Measurements from ENCODE around the gene NEURL3. TPM values are rescaled to one million over a fixed set of nuclear protein-coding genes. Genes with fewer than 3 reads are reported as not detected.
A peak's percentile ranks its signal among the peaks of the same experiment; 100 is the strongest.

The NEURL3 gene
- total and polyA plus RNA-seq, 2 donors (not counting 1 experiment from before 2014, with no cell fraction given) = not detected

GRCh38 chr2:96548558-96549465 is 43.7 kb upstream of the NEURL3 start:
- Mint-ChIP-seq H3K27me3 (no peaks in the 10 kb centered on the region), H3K9me3 (ENCODE audit: insufficient read depth) (no peaks in the 10 kb centered on the region), H3K4me3 (no peak overlapping the region), H3K27ac (no peak overlapping the region), H3K4me1 (peaks cover 15% of the 10 kb centered on the region)
- Histone ChIP-seq H4K20me1 (ENCODE audit: control insufficient read depth, insufficient read depth, low read length, poor library complexity, severe bottlenecking) (peaks cover 38% of the 10 kb centered on the region), H3K9ac (ENCODE audit: low read length) (no peak overlapping the region), H3K4me2 (replicated peaks; ENCODE audit: low read depth, low read length, poor library complexity, severe bottlenecking) (no peak overlapping the region), H3K4me1 (ENCODE audit: control insufficient read depth in 2 of 2, insufficient read depth in 2 of 2, low read length in 2 of 2) (peaks cover 0 to 4% of the 10 kb centered on the region in 2 donors), H2AFZ (ENCODE audit: insufficient read depth, low read depth, low read length, poor library complexity, severe bottlenecking) (no peak overlapping the region), H3K27me3 (replicated peaks in 1 of 4; ENCODE audit: control extremely low read depth in 1 of 4, control insufficient read depth in 3 of 4, insufficient read depth in 4 of 4, low read length in 3 of 4) (no peaks in the 10 kb centered on the region), H3K36me3 (replicated peaks in 1 of 2; ENCODE audit: control extremely low read depth in 1 of 2, control insufficient read depth in 1 of 2, extremely low read depth in 1 of 2, insufficient read depth in 2 of 2, low read length in 1 of 2) (peaks cover 0 to 47% of the 10 kb centered on the region in 2 experiments), H3K79me2 (ENCODE audit: control insufficient read depth, insufficient read depth, low read length) (peaks cover 20% of the 10 kb centered on the region), H3K9me3 (ENCODE audit: control extremely low read depth in 1 of 3, control insufficient read depth in 2 of 3, insufficient read depth in 1 of 3, low read length in 2 of 3) (no peaks in the 10 kb centered on the region), H3K27ac (ENCODE audit: low read length in 2 of 2) (no peak overlapping the region), H3K4me3 (ENCODE audit: control extremely low read depth in 1 of 5, extremely low read depth in 1 of 5, insufficient read depth in 1 of 5, low read depth in 2 of 5, low read length in 4 of 5) (no peak overlapping the region)
- ChIA-PET CTCF (interaction anchor here (0.7 to 7.3 kb wide), 6 partner anchors 9 to 142 kb away, joined by 3 to 94 read pairs (median 5); partner anchors contain the start of gene ARID5A), POLR2A (no interaction called here)
- TF ChIP-seq CTCF (IDR thresholded peaks at IDR 0.05) (no peak), EZH2 (IDR thresholded peaks at IDR 0.05; ENCODE audit: borderline replicate concordance, insufficient read depth, low read depth, low read length, poor library complexity, severe bottlenecking) (no peak)
- WGBS (ENCODE audit: insufficient coverage) = 95% methylated on average over 22 of the region's 24 CpGs
- ATAC-seq (ENCODE audit: low read depth) (no peak), DNase-seq (no peak)
- intact Hi-C loops (cut with micrococcal nuclease) = no loop called here

- Histone ChIP-seq H3K9ac (ENCODE audit: low read length) (no peak overlapping the region), H3K27ac (ENCODE audit: low read length in 2 of 2) (no peak overlapping the region), H3K9me3 (ENCODE audit: control extremely low read depth in 1 of 3, control insufficient read depth in 2 of 3, insufficient read depth in 1 of 3, low read length in 2 of 3) (no peaks in the 10 kb centered on the region), H3K27me3 (replicated peaks in 1 of 4; ENCODE audit: control extremely low read depth in 1 of 4, control insufficient read depth in 3 of 4, insufficient read depth in 4 of 4, low read length in 3 of 4) (no peaks in the 10 kb centered on the region), H3K4me1 (ENCODE audit: control insufficient read depth in 2 of 2, insufficient read depth in 2 of 2, low read length in 2 of 2) (peaks cover 0 to 4% of the 10 kb centered on the region in 2 donors), H4K20me1 (ENCODE audit: control insufficient read depth, insufficient read depth, low read length, poor library complexity, severe bottlenecking) (peaks cover 40% of the 10 kb centered on the region), H3K4me3 (ENCODE audit: control extremely low read depth in 1 of 5, extremely low read depth in 1 of 5, insufficient read depth in 1 of 5, low read depth in 2 of 5, low read length in 4 of 5) (no peak overlapping the region), H3K79me2 (ENCODE audit: control insufficient read depth, insufficient read depth, low read length) (peaks cover 20% of the 10 kb centered on the region), H3K4me2 (replicated peaks; ENCODE audit: low read depth, low read length, poor library complexity, severe bottlenecking) (no peak overlapping the region), H3K36me3 (replicated peaks in 1 of 2; ENCODE audit: control extremely low read depth in 1 of 2, control insufficient read depth in 1 of 2, extremely low read depth in 1 of 2, insufficient read depth in 2 of 2, low read length in 1 of 2) (peaks cover 0 to 51% of the 10 kb centered on the region in 2 experiments), H2AFZ (ENCODE audit: insufficient read depth, low read depth, low read length, poor library complexity, severe bottlenecking) (no peak overlapping the region)
- H3K27ac Mint-ChIP-seq = peak overlapping the region; percentile 20
- ATAC-seq (ENCODE audit: low read depth) = no peak
- TF ChIP-seq CTCF (IDR thresholded peaks at IDR 0.05) (no peak), EZH2 (IDR thresholded peaks at IDR 0.05; ENCODE audit: borderline replicate concordance, insufficient read depth, low read depth, low read length, poor library complexity, severe bottlenecking) (no peak)
- DNase-seq = no peak
- H3K9me3 Mint-ChIP-seq (ENCODE audit: insufficient read depth) = no peaks in the 10 kb centered on the region
- ChIA-PET CTCF (interaction anchor here (0.7 to 2.5 kb wide), 4 partner anchors 10 to 39 kb away, joined by 3 to 9 read pairs (median 4); partner anchors contain the start of gene ARID5A), POLR2A (no interaction called here)
- 90% methylated on average over 6 of the region's 6 CpGs for WGBS (ENCODE audit: insufficient coverage)
- H3K4me1 Mint-ChIP-seq = peaks cover 24% of the 10 kb centered on the region
- intact Hi-C loops (cut with micrococcal nuclease) = no loop called here
- no peak overlapping the region for H3K4me3 Mint-ChIP-seq
- H3K27me3 Mint-ChIP-seq = no peaks in the 10 kb centered on the region
Measured at GRCh38 chr2:96547731-96548171, 42.6 kb upstream of the NEURL3 start.

Data from B cell (primary cell).